Lung (tissue), 12 donors: ENCODE measurements around the gene KDM2B. TPM values are rescaled to one million over a fixed set of nuclear protein-coding genes. Genes with fewer than 3 reads are reported as not detected.

Experiments
- ATAC-seq: fragments of 200-7000 bp; cut with Tn5 transposase; one replicate; pipeline ENCODE4 v1.9.1; 2020; ENCODE audit warnings: moderate number of reproducible peaks; ENCODE audit not compliant: insufficient read depth, low FRiP score
- DNase-seq, 3 donors: peaks; one replicate each; pipeline ENCODE4 v3.0.0-alpha.2; 2013 to 2017
- H3K27ac ChIP-seq, 2 donors: one replicate each; pipeline ENCODE4 v1.5.1; 2013; ENCODE audit warnings: mild to moderate bottlenecking in 2 of 2, moderate library complexity in 2 of 2, control low read depth in 1 of 2, inconsistent platforms in 1 of 2, low read depth in 1 of 2, low read length in 1 of 2
- H3K27me3 ChIP-seq, 3 donors: one replicate each; pipeline ENCODE4 v1.5.1; 2013; ENCODE audit warnings: low read length in 2 of 3; ENCODE audit not compliant: control insufficient read depth in 3 of 3, insufficient read depth in 3 of 3
- H3K36me3 ChIP-seq, 4 donors: one replicate each; pipeline ENCODE4 v1.5.1; 2013; ENCODE audit warnings: low read length in 4 of 4, mild to moderate bottlenecking in 1 of 4, moderate library complexity in 1 of 4; ENCODE audit not compliant: control insufficient read depth in 4 of 4, insufficient read depth in 4 of 4
- H3K4me1 ChIP-seq, 5 donors: one replicate each; pipeline ENCODE4 v1.5.1; 2013; ENCODE audit warnings: low read length in 5 of 5, mild to moderate bottlenecking in 2 of 5, moderate library complexity in 1 of 5; ENCODE audit not compliant: control insufficient read depth in 5 of 5, insufficient read depth in 5 of 5
- H3K4me3 ChIP-seq: one replicate; pipeline ENCODE4 v1.5.1; 2013; ENCODE audit warnings: mild to moderate bottlenecking, control low read depth, moderate library complexity
- H3K9ac ChIP-seq, 2 donors: one replicate each; pipeline ENCODE4 v1.5.1; 2013; ENCODE audit warnings: low read length in 2 of 2, control low read depth in 1 of 2; ENCODE audit not compliant: insufficient read depth in 1 of 2
- H3K9me3 ChIP-seq, 4 donors: one replicate each; pipeline ENCODE4 v1.5.1; 2013; ENCODE audit warnings: low read length in 3 of 4, mild to moderate bottlenecking in 1 of 4, moderate library complexity in 1 of 4; ENCODE audit not compliant: control insufficient read depth in 4 of 4, insufficient read depth in 3 of 4
- CTCF ChIP-seq: IDR thresholded peaks from 2 replicates; pipeline ENCODE4 v1.5.1; 2012; ENCODE audit warnings: mild to moderate bottlenecking; ENCODE audit errors: control extremely low read depth, extremely low read depth
- WGBS, 2 donors: extraction: QIAGEN DNeasy Blood & Tissue Kit; methylation state at CpG; one replicate each; pipeline ENCODE4 v1.1.7; 2013; 5-methylcytosine and 5-hydroxymethylcytosine counted together
- polyA plus RNA-seq, 2 donors: library from polyadenylated mRNA; stranded (reverse); fragments of 200-250 nt; gene quantifications; one replicate each; pipeline ENCODE4 v1.2.1, GENCODE V29; 2013
- total RNA-seq, 2 donors: library from RNA; depleted of rRNA in 1 of 2; stranded (reverse); fragments of >200 nt in 1 of 2; gene quantifications; one replicate each; pipeline ENCODE4 v1.2.1, GENCODE V29; 2014 to 2021
- donor health status: control.
- donor health status: control.
- donor health status: Bipolar disorder and iron deficiency.
- donor health status: healthy.
- donor health status: DM: yes; HTN: yes; CAD: no.

KDM2B gene
- total and polyA plus RNA-seq, 4 donors = 13.8 to 44.5 (median 24.6) TPM

- peaks cover 0 to 2% (median 0%) of the 10 kb centered on the region in 4 donors for H3K36me3 ChIP-seq
- no peak overlapping the region for H3K9ac ChIP-seq
- H3K27ac ChIP-seq = no peak overlapping the region
- no peak for ATAC-seq
- WGBS, 2 donors = 95 to 98% methylated on average over 13 of the region's 13 CpGs
- peaks cover 0 to 11% (median 6%) of the 10 kb centered on the region in 5 donors for H3K4me1 ChIP-seq
- no peak for DNase-seq
- no peaks in the 10 kb centered on the region for H3K9me3 ChIP-seq
- TF ChIP-seq CTCF = no peak
- no peaks in the 10 kb centered on the region for H3K27me3 ChIP-seq
- no peak overlapping the region for H3K4me3 ChIP-seq
Observed at GRCh38 chr12:121464331-121464730, 116.5 kb downstream of the KDM2B start.

- Histone ChIP-seq H3K27me3 (no peaks in the 10 kb centered on the region), H3K4me3 (no peak overlapping the region), H3K9ac (no peak overlapping the region), H3K36me3 (peaks cover 0 to 2% (median 1%) of the 10 kb centered on the region in 4 donors), H3K9me3 (no peaks in the 10 kb centered on the region), H3K4me1 (peaks cover 0 to 10% (median 4%) of the 10 kb centered on the region in 5 donors), H3K27ac (no peak overlapping the region)
- DNase-seq (no peak), ATAC-seq (no peak)
- TF ChIP-seq CTCF = no peak
- WGBS, 2 donors = 79 to 82% methylated on average over 5 of the region's 5 CpGs
Observed at GRCh38 chr12:121461048-121461447, 119.8 kb downstream of the KDM2B start.

- 86 to 93% methylated on average over 8 of the region's 8 CpGs for WGBS, 2 donors
- Histone ChIP-seq H3K27ac (no peak overlapping the region), H3K9me3 (no peaks in the 10 kb centered on the region), H3K27me3 (no peaks in the 10 kb centered on the region), H3K4me3 (no peak overlapping the region), H3K36me3 (peaks cover 0 to 11% (median 3%) of the 10 kb centered on the region in 4 donors), H3K4me1 (peaks cover 0 to 11% (median 0%) of the 10 kb centered on the region in 5 donors), H3K9ac (no peak overlapping the region)
- DNase-seq = no peak
- TF ChIP-seq CTCF = no peak
- no peak for ATAC-seq
Observed at GRCh38 chr12:121456551-121456950, 124.3 kb downstream of the KDM2B start.
